MM.1S (cell line): Measurements from ENCODE around the gene ADAMTSL3.

Experiments
- DNase-seq: peaks from one replicate; pipeline ENCODE4 v3.0.0-alpha.2; 2015
- H2AFZ ChIP-seq: fragments of 300-600 bp; sonication (generic); 2 replicates; pipeline ENCODE4 v1.6.0; 2016; ENCODE audit warnings: antibody characterized with exemption, low read length
- H3F3A ChIP-seq: fragments of 300-600 bp; sonication (generic); 2 replicates; pipeline ENCODE4 v1.6.1; 2016; ENCODE audit warnings: mild to moderate bottlenecking, antibody characterized with exemption, low read length, moderate library complexity, mixed read lengths; ENCODE audit not compliant: insufficient read depth
- H3K27ac ChIP-seq: fragments of 300-600 bp; sonication (generic); 2 replicates; pipeline ENCODE4 v1.5.1; 2016; ENCODE audit warnings: mild to moderate bottlenecking, low read length
- H3K27me3 ChIP-seq: fragments of 300-600 bp; sonication (generic); replicated peaks from 2 replicates; pipeline ENCODE4 v1.6.0; 2016; ENCODE audit warnings: low read length; ENCODE audit not compliant: insufficient read depth
- H3K36me3 ChIP-seq: fragments of 300-600 bp; sonication (generic); replicated peaks from 2 replicates; pipeline ENCODE4 v1.6.1; 2016; ENCODE audit warnings: mild to moderate bottlenecking, low read length, mixed read lengths; ENCODE audit not compliant: insufficient read depth
- H3K4me1 ChIP-seq: fragments of 300-600 bp; sonication (generic); 2 replicates; pipeline ENCODE4 v1.6.1; 2016; ENCODE audit warnings: low read length, mixed read lengths
- H3K4me2 ChIP-seq: fragments of 300-600 bp; sonication (generic); 2 replicates; pipeline ENCODE4 v1.6.0; 2016; ENCODE audit warnings: low read depth, low read length
- H3K4me3 ChIP-seq: fragments of 300-600 bp; sonication (generic); 2 replicates; pipeline ENCODE4 v1.5.1; 2016; ENCODE audit warnings: low read length, mixed read lengths
- H3K79me2 ChIP-seq: fragments of 300-600 bp; sonication (generic); 2 replicates; pipeline ENCODE4 v1.6.1; 2016; ENCODE audit warnings: mixed run types, low read length, mixed read lengths
- H3K9ac ChIP-seq: fragments of 300-600 bp; sonication (generic); 2 replicates; pipeline ENCODE4 v1.6.1; 2016; ENCODE audit warnings: low read length, mixed read lengths
- H3K9me2 ChIP-seq: fragments of 300-600 bp; sonication (generic); replicated peaks from 2 replicates; pipeline ENCODE4 v1.6.1; 2016; ENCODE audit warnings: mild to moderate bottlenecking, low read length, mixed read lengths; ENCODE audit not compliant: insufficient read depth
- H3K9me3 ChIP-seq: fragments of 300-600 bp; sonication (generic); replicated peaks from 2 replicates; pipeline ENCODE4 v1.6.1; 2016; ENCODE audit warnings: mild to moderate bottlenecking, low read length, mixed read lengths; ENCODE audit not compliant: insufficient read depth
- H4K20me1 ChIP-seq: fragments of 300-600 bp; sonication (generic); 2 replicates; pipeline ENCODE4 v1.6.1; 2016; ENCODE audit warnings: mild to moderate bottlenecking, low read length, moderate library complexity, mixed read lengths; ENCODE audit not compliant: insufficient read depth
- CTCF ChIP-seq: fragments of 300-600 bp; sonication (generic); IDR thresholded peaks from 2 replicates; pipeline ENCODE4 v1.5.1; 2016; ENCODE audit warnings: antibody characterized with exemption, low read length, mixed read lengths
- EZH2 ChIP-seq: fragments of 300-600 bp; sonication (generic); optimal IDR thresholded peaks from 2 replicates; pipeline ENCODE3; 2017; ENCODE audit warnings: low read depth, mild to moderate bottlenecking, antibody characterized with exemption, low read length, mixed read lengths
- EZH2phosphoT487 ChIP-seq: fragments of 300-600 bp; sonication (generic); IDR thresholded peaks from 2 replicates; pipeline ENCODE4 v1.6.1; 2018; ENCODE audit warnings: antibody characterized with exemption, low read length

The ADAMTSL3 gene

GRCh38 chr15:83904107-83905040 is 250.5 kb downstream of the ADAMTSL3 start:
- Histone ChIP-seq H3K27me3 (no peaks in the 10 kb centered on the region), H3K4me3 (no peak overlapping the region), H3K79me2 (no peaks in the 10 kb centered on the region), H3K9me3 (no peaks in the 10 kb centered on the region), H3F3A (no peaks in the 10 kb centered on the region), H4K20me1 (no peaks in the 10 kb centered on the region), H3K9ac (no peak overlapping the region), H3K4me2 (no peak overlapping the region), H3K36me3 (no peaks in the 10 kb centered on the region), H3K27ac (no peak overlapping the region), H2AFZ (no peak overlapping the region), H3K4me1 (no peaks in the 10 kb centered on the region), H3K9me2 (no peaks in the 10 kb centered on the region)
- TF ChIP-seq EZH2 (no peak), CTCF (no peak), EZH2phosphoT487 (no peak)
- no peak for DNase-seq

GRCh38 chr15:83905556-83906273 is 251.8 kb downstream of the ADAMTSL3 start:
- Histone ChIP-seq H3K4me2 (no peak overlapping the region), H4K20me1 (no peaks in the 10 kb centered on the region), H3K27ac (no peak overlapping the region), H3K9me3 (no peaks in the 10 kb centered on the region), H3K36me3 (no peaks in the 10 kb centered on the region), H3K9me2 (no peaks in the 10 kb centered on the region), H3K79me2 (no peaks in the 10 kb centered on the region), H3K27me3 (no peaks in the 10 kb centered on the region), H3K4me3 (no peak overlapping the region), H3K4me1 (no peaks in the 10 kb centered on the region), H2AFZ (no peak overlapping the region), H3F3A (no peaks in the 10 kb centered on the region), H3K9ac (no peak overlapping the region)
- TF ChIP-seq CTCF (no peak), EZH2 (no peak), EZH2phosphoT487 (no peak)
- no peak for DNase-seq

GRCh38 chr15:83911345-83911744 is 257.4 kb downstream of the ADAMTSL3 start:
- TF ChIP-seq EZH2phosphoT487 (no peak), EZH2 (no peak), CTCF (no peak)
- no peaks in the 10 kb centered on the region for H3K79me2 ChIP-seq
- no peak for DNase-seq

More at GRCh38 chr15:83911345-83911744, 257.4 kb downstream of the ADAMTSL3 start:
- Histone ChIP-seq H3K36me3 (no peaks in the 10 kb centered on the region), H3K27me3 (no peaks in the 10 kb centered on the region), H3F3A (no peaks in the 10 kb centered on the region), H4K20me1 (no peaks in the 10 kb centered on the region), H3K4me1 (no peaks in the 10 kb centered on the region), H3K9me3 (no peaks in the 10 kb centered on the region), H2AFZ (no peak overlapping the region), H3K9ac (no peak overlapping the region), H3K4me2 (no peak overlapping the region), H3K4me3 (no peak overlapping the region), H3K9me2 (no peaks in the 10 kb centered on the region), H3K27ac (no peak overlapping the region)
